Activated T-cell treated with anti-CD3 and anti-CD28 coated beads for 1 hour (primary cell): ENCODE results near the gene MTMR4.
"Not testable (repeated sequence)": the region's sequence is repeated elsewhere in the genome, so short reads cannot be mapped to it uniquely, and the experiment has no call there.

Experiments
- DNase-seq: peaks from one replicate; pipeline ENCODE4 v3.0.0-alpha.2; 2020; ENCODE audit warnings: low read depth

The MTMR4 gene

GRCh38 chr17:58525239-58525638, 10.8 kb upstream of the MTMR4 start:
- DNase-seq = no peak

- no peak for DNase-seq
Observed at GRCh38 chr17:58521680-58522079, 7.2 kb upstream of the MTMR4 start.

- DNase-seq = no peak
Observed at GRCh38 chr17:58520843-58521430, 6.5 kb upstream of the MTMR4 start.

GRCh38 chr17:58517928-58518609, 3.6 kb upstream of the MTMR4 start:
- peak; percentile 98 for DNase-seq

GRCh38 chr17:58517378-58517927, 3.0 kb upstream of the MTMR4 start:
- DNase-seq = no peak

GRCh38 chr17:58516644-58517377, 2.4 kb upstream of the MTMR4 start:
- DNase-seq = no peak

GRCh38 chr17:58515286-58515685, 848 bp upstream of the MTMR4 start:
- no peak for DNase-seq

GRCh38 chr17:58514770-58515157, 326 bp upstream of the MTMR4 start:
- DNase-seq = no peak

GRCh38 chr17:58513267-58513964, 1.0 kb downstream of the MTMR4 start:
- DNase-seq = no peak

GRCh38 chr17:58510075-58510474, 4.4 kb downstream of the MTMR4 start:
- no peak for DNase-seq

- DNase-seq = no peak
Observed at GRCh38 chr17:58508341-58509067, 5.9 kb downstream of the MTMR4 start.

GRCh38 chr17:58507123-58507634, 7.3 kb downstream of the MTMR4 start:
- no peak for DNase-seq

- DNase-seq = no peak
Observed at GRCh38 chr17:58506354-58507080, 7.9 kb downstream of the MTMR4 start.

- DNase-seq = no peak
Observed at GRCh38 chr17:58504826-58505351, 9.5 kb downstream of the MTMR4 start.

- no peak for DNase-seq
Observed at GRCh38 chr17:58503866-58504265, 10.6 kb downstream of the MTMR4 start.

GRCh38 chr17:58503134-58503533, 11.3 kb downstream of the MTMR4 start:
- DNase-seq = not testable (repeated sequence)

- no peak for DNase-seq
Observed at GRCh38 chr17:58501451-58501850, 13.0 kb downstream of the MTMR4 start.

- no peak for DNase-seq
Observed at GRCh38 chr17:58498177-58498828, 16.1 kb downstream of the MTMR4 start.

GRCh38 chr17:58493506-58493905, 20.9 kb downstream of the MTMR4 start:
- DNase-seq = no peak
